Choroid plexus epithelial cell (primary cell): ENCODE measurements around the gene CLDN22.

Experiments
- DNase-seq: peaks from one replicate; pipeline ENCODE4 v3.0.0-alpha.2; 2010; ENCODE audit warnings: low read depth
- H3K4me3 ChIP-seq: 2 replicates; pipeline ENCODE4 v1.5.1; 2011; ENCODE audit warnings: low read depth, mild to moderate bottlenecking, control low read depth, low read length, moderate library complexity
- CTCF ChIP-seq: conservative IDR thresholded peaks from 2 replicates; pipeline ENCODE4 v1.5.1; 2011; ENCODE audit warnings: low read depth, mild to moderate bottlenecking, control low read depth, inconsistent platforms, low read length, moderate library complexity

The CLDN22 gene

GRCh38 chr4:183268556-183268955 is 51.5 kb downstream of the CLDN22 start:
- DNase-seq: no peak
- H3K4me3 ChIP-seq: no peak overlapping the region
- no peak for TF ChIP-seq CTCF
